ENCODE results near the gene USP7. TPM values are rescaled to one million over a fixed set of nuclear protein-coding genes. Genes with fewer than 3 reads are reported as not detected.

USP7 gene
- polyA plus RNA-seq, 1 of the 3 experiments (the other 2 are of a cell fraction) = 8.6 TPM

- Histone ChIP-seq H3K4me1 (ENCODE audit: control insufficient read depth in 1 of 2, insufficient read depth in 2 of 2, low read depth in 1 of 2, low read length in 1 of 2) (peaks cover 9 to 32% of the 10 kb centered on the region in 2 experiments; a peak in 2 of 4 replicates), H3F3A (replicated peaks; ENCODE audit: insufficient read depth) (peaks cover 6% of the 10 kb centered on the region), H3K9ac (no peak overlapping the region), H3K4me2 (peak overlapping the region; percentile 59; the same call in 1 of the 2 replicates), H3K4me3 (ENCODE audit: low read depth in 2 of 2, low read length in 1 of 2) (no peak overlapping the region), H3K27me3 (ENCODE audit: insufficient read depth) (no peaks in the 10 kb centered on the region), H2AFZ (ENCODE audit: low read depth) (no peak overlapping the region), H3K9me2 (no peaks in the 10 kb centered on the region), H3K36me3 (replicated peaks in 1 of 2; ENCODE audit: control insufficient read depth in 1 of 2, insufficient read depth in 2 of 2, low read length in 1 of 2) (peaks cover 5 to 23% of the 10 kb centered on the region in 2 experiments), H3K27ac (ENCODE audit: low read depth in 2 of 2, low read length in 1 of 2) (no peak overlapping the region; a peak in 1 of 4 replicates), H3K9me3 (no peaks in the 10 kb centered on the region), H4K20me1 (ENCODE audit: insufficient read depth) (0 out of 2 replicates have a peak, but pooled peaks cover 12% of the 10 kb centered on the region), H3K79me2 (ENCODE audit: insufficient read depth) (no peaks in the 10 kb centered on the region)
- POLR2A ChIA-PET = no interaction called here
- TF ChIP-seq RFX5 (IDR thresholded peaks at IDR 0.05; ENCODE audit: low read length) (no peak), YY1 (IDR thresholded peaks at IDR 0.05; ENCODE audit: low read depth) (no peak), FOXJ3 (CRISPR knock-in tag; IDR thresholded peaks at IDR 0.05) (no peak), ELF1 (IDR thresholded peaks at IDR 0.05) (no peak), IRF3 (IDR thresholded peaks at IDR 0.05; ENCODE audit: low read depth, low read length) (no peak), RAD21 (IDR thresholded peaks at IDR 0.05; ENCODE audit: low read length) (no peak), PBX3 (IDR thresholded peaks at IDR 0.05) (no peak), EZH2phosphoT487 (IDR thresholded peaks at IDR 0.05; ENCODE audit: borderline replicate concordance, low read depth) (no peak), USF1 (IDR thresholded peaks at IDR 0.05; ENCODE audit: borderline replicate concordance, low read depth) (no peak), FOXM1 (IDR thresholded peaks at IDR 0.05; ENCODE audit: low read depth) (no peak), CTCF (IDR thresholded peaks at IDR 0.05) (no peak), MEF2A (IDR thresholded peaks at IDR 0.05; ENCODE audit: borderline replicate concordance, low read depth) (no peak), GABPA (IDR thresholded peaks at IDR 0.05; ENCODE audit: low read depth) (no peak), REST (IDR thresholded peaks at IDR 0.05; ENCODE audit: low read depth, low read length) (no peak), RCOR1 (IDR thresholded peaks at IDR 0.05; ENCODE audit: low read length) (no peak), USF2 (IDR thresholded peaks at IDR 0.05; ENCODE audit: borderline replicate concordance, low read depth, low read length) (no peak), NFIC (IDR thresholded peaks at IDR 0.05; ENCODE audit: borderline replicate concordance) (no peak), MXI1 (IDR thresholded peaks at IDR 0.05; ENCODE audit: low read depth, low read length) (no peak), TCF12 (IDR thresholded peaks at IDR 0.05) (no peak), JUND (IDR thresholded peaks at IDR 0.05) (no peak)
- WGBS (ENCODE audit: low lambda C conversion rate) = 79% methylated on average over 19 of the region's 19 CpGs
- CTCF ChIA-PET = interaction anchor here (0.6 to 7.5 kb wide), 7 partner anchors 13 to 352 kb away, joined by 3 to 45 read pairs (median 7); no protein-coding TSS in a partner anchor
- DNase-seq = no peak
These were observed 76.9 kb downstream of the USP7 start for GRCh38 chr16:8886593-8887430.
